SU-DHL-6 (cell line): ENCODE data around the gene PCSK2.

Experiments
- H2AFZ ChIP-seq: fragments of 200-600 bp; sonication (generic); 2 replicates; pipeline ENCODE4 v1.6.1; 2014; ENCODE audit warnings: low read depth, mild to moderate bottlenecking, moderate library complexity, mixed read lengths, antibody characterized with exemption, low read length; ENCODE audit not compliant: severe bottlenecking
- H3F3A ChIP-seq: fragments of 200-600 bp; shearing (Covaris generic); 2 replicates; pipeline ENCODE4 v1.6.0; 2016; ENCODE audit warnings: antibody characterized with exemption, mild to moderate bottlenecking; ENCODE audit not compliant: insufficient read depth
- H3K27ac ChIP-seq: fragments of 200-600 bp; sonication (generic); 2 replicates; pipeline ENCODE4 v1.5.1; 2016; ENCODE audit warnings: low read depth, mild to moderate bottlenecking, low read length, moderate library complexity, mixed read lengths
- H3K27me3 ChIP-seq: fragments of 200-600 bp; sonication (generic), shearing (Covaris generic); 2 replicates; pipeline ENCODE4 v1.6.0; 2014; ENCODE audit warnings: mild to moderate bottlenecking, low read length
- H3K36me3 ChIP-seq: fragments of 200-600 bp; sonication (generic); 2 replicates; pipeline ENCODE4 v1.6.1; 2014; ENCODE audit warnings: mild to moderate bottlenecking, low read length, mixed read lengths
- H3K4me2 ChIP-seq: fragments of 300-600, 200-600 bp; shearing (Covaris generic), sonication (generic); 2 replicates; pipeline ENCODE4 v1.6.0; 2014; ENCODE audit warnings: low read length, low read depth, mild to moderate bottlenecking; ENCODE audit not compliant: poor library complexity, severe bottlenecking
- H3K4me3 ChIP-seq: fragments of 200-600 bp; sonication (generic); 2 replicates; pipeline ENCODE4 v1.5.1; 2014; ENCODE audit warnings: antibody characterized with exemption, low read length, mild to moderate bottlenecking, mixed read lengths; ENCODE audit not compliant: insufficient read depth, poor library complexity, severe bottlenecking
- H3K79me2 ChIP-seq: fragments of 200-600 bp; sonication (generic); 2 replicates; pipeline ENCODE4 v1.6.1; 2014; ENCODE audit warnings: mild to moderate bottlenecking, low read length, moderate library complexity; ENCODE audit not compliant: insufficient read depth
- H3K9ac ChIP-seq: fragments of 200-600 bp; sonication (generic); 2 replicates; pipeline ENCODE4 v1.7.0; 2014; ENCODE audit warnings: mild to moderate bottlenecking, low read length
- H3K9me2 ChIP-seq: fragments of 200-600 bp; sonication (generic); replicated peaks from 2 replicates; pipeline ENCODE4 v1.6.1; 2014; ENCODE audit warnings: low read length; ENCODE audit not compliant: insufficient read depth
- H3K9me3 ChIP-seq: fragments of 200-600 bp; sonication (generic); 2 replicates; pipeline ENCODE4 v1.6.1; 2014; ENCODE audit warnings: low read length, mixed read lengths; ENCODE audit not compliant: insufficient read depth
- H4K20me1 ChIP-seq: fragments of 200-600 bp; sonication (generic); 2 replicates; pipeline ENCODE4 v1.6.1; 2014; ENCODE audit warnings: low read depth, mild to moderate bottlenecking, antibody characterized with exemption, low read length, moderate library complexity, mixed read lengths
- EZH2phosphoT487 ChIP-seq: fragments of 200-600 bp; sonication (generic), shearing (Covaris generic); conservative IDR thresholded peaks from 2 replicates; pipeline ENCODE4 v1.6.1; 2018; ENCODE audit warnings: mild to moderate bottlenecking, antibody characterized with exemption, low read length, moderate library complexity, mixed read lengths
- TF ChIP-seq, protein P1 (sequence below): fragments of 200-600 bp; sonication (generic); IDR thresholded peaks from one replicate; pipeline ENCODE4 v1.5.1; 2017; ENCODE audit warnings: antibody characterized with exemption, mild to moderate bottlenecking, low read length, moderate library complexity; ENCODE audit not compliant: insufficient read depth, poor library complexity, severe bottlenecking

PCSK2 gene

DNA sequence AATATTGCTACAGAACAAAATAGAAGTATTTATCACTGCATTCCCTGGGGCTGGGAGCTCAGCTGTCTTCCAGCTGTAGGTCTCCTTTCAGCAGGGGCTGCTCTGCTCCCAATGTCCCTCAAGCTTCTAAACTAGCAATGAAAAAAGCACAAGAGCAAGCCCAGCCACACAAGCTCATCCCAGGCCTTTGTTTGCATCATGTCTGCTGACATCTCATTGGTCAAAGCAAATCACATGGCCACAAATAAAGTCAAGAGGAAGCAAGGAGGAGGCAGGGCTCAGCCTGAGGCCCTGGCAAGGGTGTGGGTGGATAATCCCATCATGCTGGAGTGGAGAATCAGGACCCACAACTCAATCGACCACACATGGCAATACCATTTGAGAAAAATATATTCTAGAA lies 306.6 kb downstream of the PCSK2 start:
- peak overlapping the region; percentile 44 for H2AFZ ChIP-seq
- no peak overlapping the region for H3K4me2 ChIP-seq
- H3K27me3 ChIP-seq, result no peaks in the 10 kb centered on the region
- H4K20me1 ChIP-seq, result no peaks in the 10 kb centered on the region
- no peaks in the 10 kb centered on the region for H3K9me2 ChIP-seq
- no peaks in the 10 kb centered on the region for H3F3A ChIP-seq
- H3K27ac ChIP-seq, result no peak overlapping the region
- H3K36me3 ChIP-seq, result no peaks in the 10 kb centered on the region
- TF ChIP-seq, protein P1, sequence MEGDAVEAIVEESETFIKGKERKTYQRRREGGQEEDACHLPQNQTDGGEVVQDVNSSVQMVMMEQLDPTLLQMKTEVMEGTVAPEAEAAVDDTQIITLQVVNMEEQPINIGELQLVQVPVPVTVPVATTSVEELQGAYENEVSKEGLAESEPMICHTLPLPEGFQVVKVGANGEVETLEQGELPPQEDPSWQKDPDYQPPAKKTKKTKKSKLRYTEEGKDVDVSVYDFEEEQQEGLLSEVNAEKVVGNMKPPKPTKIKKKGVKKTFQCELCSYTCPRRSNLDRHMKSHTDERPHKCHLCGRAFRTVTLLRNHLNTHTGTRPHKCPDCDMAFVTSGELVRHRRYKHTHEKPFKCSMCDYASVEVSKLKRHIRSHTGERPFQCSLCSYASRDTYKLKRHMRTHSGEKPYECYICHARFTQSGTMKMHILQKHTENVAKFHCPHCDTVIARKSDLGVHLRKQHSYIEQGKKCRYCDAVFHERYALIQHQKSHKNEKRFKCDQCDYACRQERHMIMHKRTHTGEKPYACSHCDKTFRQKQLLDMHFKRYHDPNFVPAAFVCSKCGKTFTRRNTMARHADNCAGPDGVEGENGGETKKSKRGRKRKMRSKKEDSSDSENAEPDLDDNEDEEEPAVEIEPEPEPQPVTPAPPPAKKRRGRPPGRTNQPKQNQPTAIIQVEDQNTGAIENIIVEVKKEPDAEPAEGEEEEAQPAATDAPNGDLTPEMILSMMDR, result no peak
- TF ChIP-seq EZH2phosphoT487, result no peak
- H3K79me2 ChIP-seq, result no peaks in the 10 kb centered on the region
- no peak overlapping the region for H3K9ac ChIP-seq
- H3K4me3 ChIP-seq, result no peak overlapping the region
- no peaks in the 10 kb centered on the region for H3K9me3 ChIP-seq

DNA sequence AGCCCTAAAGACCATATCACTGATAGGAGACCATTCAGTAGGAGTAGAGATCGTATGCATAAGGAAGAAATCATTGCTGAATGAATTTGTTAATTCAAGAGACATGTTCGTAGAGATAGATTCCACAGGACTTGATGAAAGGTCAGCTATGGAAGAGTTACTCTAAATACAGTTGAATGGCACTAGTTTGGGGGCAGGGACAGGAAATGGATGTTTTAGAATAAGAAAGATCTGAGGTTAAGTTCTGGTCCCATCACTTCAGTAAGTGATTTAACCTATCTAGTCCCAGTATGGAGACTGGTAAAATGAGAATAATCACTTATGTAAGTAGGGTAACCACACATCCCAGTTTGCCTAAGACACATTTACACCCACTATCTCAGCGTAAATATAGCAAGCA lies 307.2 kb downstream of the PCSK2 start:
- no peak overlapping the region for H3K9ac ChIP-seq
- H3K9me3 ChIP-seq, result no peaks in the 10 kb centered on the region
- no peaks in the 10 kb centered on the region for H3K27me3 ChIP-seq
- H4K20me1 ChIP-seq, result no peaks in the 10 kb centered on the region
- H3K36me3 ChIP-seq, result no peaks in the 10 kb centered on the region
- H3K27ac ChIP-seq, result no peak overlapping the region
- no peak overlapping the region for H3K4me3 ChIP-seq
- no peaks in the 10 kb centered on the region for H3F3A ChIP-seq
- H3K4me2 ChIP-seq, result no peak overlapping the region
- H3K9me2 ChIP-seq, result no peaks in the 10 kb centered on the region
- no peaks in the 10 kb centered on the region for H3K79me2 ChIP-seq
- H2AFZ ChIP-seq, result peak overlapping the region; percentile 44
- TF ChIP-seq, protein P1, result no peak
- no peak for TF ChIP-seq EZH2phosphoT487
